Prostate gland (tissue), 2 donors: ENCODE data around the gene MEGF9.

Experiments
- CTCF ChIP-seq, 4 experiments: fragments of 200-600 bp in 2 of 4; fragments of 450-650 bp in 2 of 4; sonication (generic) in 2 of 4; IDR thresholded peaks; 1 replicate in 3 of 4; 2 replicates in 1 of 4; pipeline ENCODE4 v1.5.1; 2016 to 2019; ENCODE audit warnings: antibody characterized with exemption in 4 of 4, mild to moderate bottlenecking in 2 of 4, moderate library complexity in 2 of 4
- POLR2A ChIP-seq: fragments of 450-650 bp; IDR thresholded peaks from one replicate; pipeline ENCODE4 v1.6.1; 2016; ENCODE audit warnings: antibody characterized with exemption, mild to moderate bottlenecking
- POLR2AphosphoS5 ChIP-seq: sonication (generic); formaldehyde crosslinking; IDR thresholded peaks from one replicate; pipeline ENCODE4 v1.6.1; 2017; ENCODE audit warnings: antibody characterized with exemption

GRCh38 chr9:120677965-120678364 is 36.3 kb downstream of the MEGF9 start:
- TF ChIP-seq CTCF (IDR thresholded peaks at IDR 0.05) (no peak), POLR2A (no peak), POLR2AphosphoS5 (no peak)
